HG02571 (cell line): ENCODE results near the gene OVOL1.

Experiments used
- ATAC-seq: cut with Tn5 transposase; IDR thresholded peaks from one replicate; pipeline ENCODE4 v1.9.1; 2021; ENCODE audit warnings: mild to moderate bottlenecking, moderate library complexity; ENCODE audit not compliant: unreplicated experiment

OVOL1 gene

DNA sequence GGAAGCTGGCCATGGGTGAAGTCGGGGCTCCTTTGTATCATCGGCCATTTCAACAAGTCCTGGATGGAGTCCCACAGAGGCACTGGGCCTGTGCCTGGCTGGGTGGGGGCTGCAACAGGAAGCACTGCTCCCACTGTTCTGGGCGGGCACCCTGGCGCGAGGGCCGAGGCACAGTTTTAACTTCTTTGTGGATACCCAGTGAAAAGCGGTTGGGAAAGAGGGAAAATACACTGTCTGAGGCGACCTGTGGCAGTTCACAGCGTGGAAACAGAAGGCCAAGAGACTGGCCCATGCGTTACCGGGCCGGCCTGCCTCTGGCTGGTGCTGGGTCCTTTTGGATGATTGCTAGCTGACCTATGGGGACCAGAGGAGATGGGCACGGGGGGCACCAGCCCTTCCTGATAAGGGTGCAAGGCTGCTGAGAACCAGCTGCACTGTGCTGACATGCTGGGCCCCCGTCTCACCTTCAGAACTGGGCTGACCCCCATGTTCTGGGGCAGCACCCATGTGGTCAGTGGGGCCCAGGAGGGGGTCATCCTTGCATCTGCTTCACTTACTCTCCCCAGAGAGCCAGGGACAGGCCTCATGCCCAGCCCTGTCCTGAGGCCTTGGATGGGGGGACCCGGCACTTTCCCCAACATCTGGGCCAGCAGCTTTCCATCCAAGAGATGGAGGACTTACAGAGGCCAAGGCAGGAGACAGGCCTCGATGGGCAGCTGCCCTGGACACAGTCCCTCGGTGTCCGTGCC, 4.2 kb downstream of the OVOL1 start:
- ATAC-seq = no peak

- no peak for ATAC-seq
Measured at GRCh38 chr11:65791719-65792213, 4.9 kb downstream of the OVOL1 start.

DNA sequence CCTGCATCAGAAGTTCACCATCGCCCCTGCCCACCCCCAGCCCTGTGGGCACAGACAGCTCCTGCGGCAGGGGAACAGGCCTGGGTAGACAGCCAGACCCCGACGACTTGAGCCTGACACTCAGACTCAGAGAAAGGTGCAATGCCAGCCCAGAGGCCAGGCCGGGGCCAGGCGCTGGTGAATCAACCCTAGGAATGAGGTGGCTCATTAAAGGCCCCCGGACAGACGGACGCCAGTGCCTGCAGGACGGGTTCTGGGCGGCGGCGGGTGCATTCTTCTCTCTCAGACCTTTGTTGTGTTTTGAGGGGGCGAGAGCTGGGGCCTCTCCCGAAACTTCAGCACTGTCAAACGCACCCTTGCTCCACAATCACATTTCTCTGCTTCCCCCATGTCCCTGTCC, 5.6 kb downstream of the OVOL1 start:
- no peak for ATAC-seq

GRCh38 chr11:65793144-65793581, 6.3 kb downstream of the OVOL1 start:
- no peak for ATAC-seq

DNA sequence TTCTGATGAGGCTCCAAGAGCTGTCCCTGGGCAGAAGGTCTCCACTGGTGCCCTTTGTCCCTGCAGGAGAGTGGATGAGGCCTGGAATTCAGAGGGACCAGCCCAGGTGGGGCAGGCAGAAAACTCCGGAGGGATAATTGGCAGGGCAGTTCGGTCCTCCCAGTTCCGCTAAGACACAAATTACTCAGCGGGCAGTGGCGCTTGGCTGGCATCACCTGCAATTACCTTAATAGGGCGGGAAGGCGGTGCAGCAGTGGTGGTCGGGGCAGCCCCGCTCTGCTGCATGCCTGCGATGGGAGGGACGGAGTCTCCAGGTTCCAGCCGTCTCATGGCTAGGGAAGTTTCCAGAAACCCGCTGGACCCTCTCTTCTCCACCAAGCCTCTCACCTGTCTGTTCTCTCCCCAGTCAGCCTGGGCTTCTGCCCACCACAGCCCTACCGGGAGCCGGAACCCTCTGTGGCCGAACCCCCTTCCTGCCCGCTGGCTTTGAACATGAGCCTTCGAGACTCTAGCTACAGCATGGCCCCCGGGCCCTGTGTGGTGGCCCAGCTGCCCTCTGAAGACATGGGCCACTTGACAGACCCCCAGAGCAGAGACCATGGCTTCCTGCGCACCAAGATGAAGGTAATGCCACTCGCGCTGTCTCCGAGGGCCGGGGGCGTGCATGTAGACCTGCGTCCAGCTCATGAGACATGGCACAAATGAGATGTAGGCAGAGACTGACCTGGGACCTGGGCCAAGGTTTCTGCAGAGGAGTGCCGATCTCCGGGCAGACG, 7.0 kb downstream of the OVOL1 start:
- ATAC-seq = no peak

DNA sequence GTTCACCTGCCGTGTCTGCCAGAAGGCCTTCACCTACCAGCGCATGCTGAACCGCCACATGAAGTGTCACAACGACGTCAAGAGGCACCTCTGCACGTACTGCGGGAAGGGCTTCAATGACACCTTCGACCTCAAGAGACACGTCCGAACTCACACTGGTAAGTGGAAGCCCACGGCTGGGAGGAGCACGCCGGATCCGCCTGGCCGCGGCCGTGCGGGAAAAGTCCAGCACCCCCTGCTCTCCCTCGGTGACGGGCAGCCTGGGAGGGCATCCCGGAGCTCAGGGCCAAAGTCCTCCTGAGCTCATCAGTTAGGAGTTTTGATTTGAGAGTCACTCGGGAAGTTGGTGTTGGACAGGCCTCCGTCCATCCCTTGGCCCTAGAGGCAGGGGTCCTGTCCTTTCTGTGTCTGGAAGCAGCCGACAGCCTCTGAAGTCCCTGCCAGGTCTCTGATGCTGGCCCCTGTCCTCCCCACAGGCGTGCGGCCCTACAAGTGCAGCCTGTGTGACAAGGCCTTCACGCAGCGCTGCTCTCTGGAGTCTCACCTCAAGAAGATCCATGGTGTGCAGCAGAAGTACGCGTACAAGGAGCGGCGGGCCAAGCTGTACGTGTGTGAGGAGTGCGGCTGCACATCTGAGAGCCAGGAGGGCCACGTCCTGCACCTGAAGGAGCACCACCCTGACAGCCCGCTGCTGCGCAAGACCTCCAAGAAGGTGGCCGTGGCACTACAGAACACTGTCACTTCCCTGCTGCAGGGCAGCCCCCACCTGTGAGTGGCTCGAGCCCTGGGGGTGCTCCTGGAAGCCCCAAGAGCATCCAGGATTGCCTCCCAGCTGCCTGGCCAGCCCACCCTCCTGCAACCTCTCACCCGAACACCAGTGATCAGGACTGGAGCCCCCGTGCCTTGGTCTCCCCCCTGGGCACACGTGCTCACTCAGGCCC, 8.0 kb downstream of the OVOL1 start:
- no peak for ATAC-seq

- no peak for ATAC-seq
Measured at GRCh38 chr11:65796726-65797601, 10.1 kb downstream of the OVOL1 start.

- no peak for ATAC-seq
Measured at GRCh38 chr11:65797711-65798110, 10.8 kb downstream of the OVOL1 start.

DNA sequence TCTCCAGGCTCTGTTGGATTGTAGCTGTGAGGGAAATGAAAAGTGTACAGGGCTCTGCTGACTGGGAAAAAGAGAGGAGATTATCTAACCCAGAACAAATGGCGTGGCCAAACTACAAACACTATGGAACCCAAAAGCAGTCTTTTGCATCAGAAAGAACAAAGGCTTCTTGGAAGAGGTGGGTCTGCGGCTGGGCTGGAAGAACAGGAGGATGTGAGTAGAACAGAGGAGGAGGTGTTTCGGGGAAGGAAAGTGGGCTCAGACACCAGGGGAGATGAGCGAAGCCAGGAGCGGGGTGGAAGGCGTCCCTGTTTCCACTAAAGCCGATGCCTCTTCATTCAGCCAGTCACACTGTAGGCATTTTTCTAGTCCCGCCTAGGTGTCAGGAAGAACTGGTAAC, 12.0 kb downstream of the OVOL1 start:
- ATAC-seq = no peak

DNA sequence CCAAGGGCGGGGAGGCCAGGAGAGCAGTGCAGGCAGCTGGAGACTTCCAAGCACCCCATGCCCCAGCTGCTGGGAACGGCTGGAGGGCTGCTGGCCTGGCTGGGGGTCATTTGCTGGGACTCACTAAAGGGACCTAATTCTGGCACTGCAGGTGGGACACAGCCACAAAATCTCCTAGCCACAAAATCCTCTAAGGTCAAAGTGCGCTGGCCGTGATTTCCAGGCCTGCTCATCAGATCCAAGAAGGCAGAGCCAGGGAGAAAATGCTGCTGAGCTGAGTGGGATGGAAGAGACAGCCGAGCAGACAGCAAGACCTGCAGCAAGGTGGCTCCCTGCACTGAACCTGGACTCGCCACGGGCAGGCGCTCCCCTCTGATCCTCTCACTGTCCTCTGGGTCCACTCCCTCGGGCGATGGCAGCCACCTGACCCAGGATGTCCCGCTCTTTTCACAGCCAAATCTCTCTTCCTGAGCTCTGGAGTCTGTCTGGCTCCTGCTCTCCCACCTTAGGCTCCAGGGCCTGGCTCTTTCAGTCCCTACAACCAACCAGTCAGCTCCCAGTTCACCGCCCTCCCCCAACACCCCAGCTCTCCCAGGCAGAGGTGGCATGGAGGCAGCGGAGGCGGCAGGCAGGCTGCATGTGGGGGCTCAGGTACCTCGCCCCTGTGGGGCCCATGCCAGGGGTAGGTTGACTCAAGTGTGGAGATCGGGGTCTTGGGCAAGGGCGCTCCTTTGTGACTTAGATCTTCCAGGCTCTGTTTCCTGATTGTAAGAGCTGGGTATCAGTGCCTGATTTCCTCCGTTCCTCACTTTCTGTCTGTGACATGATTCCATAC, 14.5 kb downstream of the OVOL1 start:
- ATAC-seq = no peak

DNA sequence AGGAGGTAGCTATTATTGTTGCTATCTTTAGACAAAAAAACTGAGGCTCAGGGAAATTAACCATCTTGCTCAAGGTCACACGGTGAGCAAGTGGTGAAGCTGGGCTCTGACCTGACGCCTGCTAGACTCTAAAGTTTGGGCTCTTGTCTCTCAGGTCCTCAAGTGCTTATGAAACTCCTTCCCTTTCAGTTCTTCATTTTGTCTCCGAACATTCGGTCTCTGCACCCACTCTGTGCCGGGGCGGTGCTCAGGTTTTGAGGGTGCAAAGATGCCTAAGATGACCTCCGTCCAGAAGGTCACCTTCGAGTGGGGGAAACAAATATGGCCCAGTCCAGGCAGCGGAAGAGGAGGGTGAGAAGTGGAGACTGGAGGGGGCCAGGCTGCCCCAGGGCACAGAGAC, 16.0 kb downstream of the OVOL1 start:
- peak; percentile 78 for ATAC-seq

DNA sequence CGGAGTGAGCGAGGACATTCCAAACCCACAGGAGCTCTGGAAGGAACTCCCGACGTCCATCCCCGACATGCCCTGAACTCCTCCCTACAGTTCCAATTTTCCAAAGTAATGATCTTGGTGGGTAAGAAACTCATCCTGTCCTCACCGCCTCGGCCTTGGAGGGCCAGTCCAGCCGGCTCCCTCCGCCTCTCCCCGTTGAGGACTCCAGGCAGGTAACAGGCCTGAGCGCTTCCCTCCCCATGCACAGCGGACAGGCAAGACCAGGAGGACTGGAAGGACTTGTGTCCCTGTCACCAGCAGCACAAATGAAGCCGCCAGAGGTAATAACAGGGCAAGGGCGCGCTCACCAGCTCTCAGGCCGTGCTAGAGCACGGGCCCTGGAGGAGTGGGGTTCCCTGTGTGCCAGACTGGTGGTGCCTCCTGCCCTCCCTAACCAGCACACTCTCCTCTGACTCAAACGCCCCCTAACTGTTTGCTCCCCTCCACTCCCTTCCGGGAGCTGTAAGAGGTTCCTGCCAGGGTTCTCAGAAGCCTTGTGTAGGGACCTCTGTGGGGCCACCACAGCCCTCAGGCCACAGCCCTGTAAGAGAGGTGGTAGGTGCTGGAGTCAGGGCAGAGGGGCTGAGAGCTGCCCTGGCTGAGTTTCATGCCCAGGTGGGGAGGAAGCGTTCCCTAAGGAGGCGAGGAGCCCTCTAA, 17.1 kb downstream of the OVOL1 start:
- ATAC-seq = no peak

DNA sequence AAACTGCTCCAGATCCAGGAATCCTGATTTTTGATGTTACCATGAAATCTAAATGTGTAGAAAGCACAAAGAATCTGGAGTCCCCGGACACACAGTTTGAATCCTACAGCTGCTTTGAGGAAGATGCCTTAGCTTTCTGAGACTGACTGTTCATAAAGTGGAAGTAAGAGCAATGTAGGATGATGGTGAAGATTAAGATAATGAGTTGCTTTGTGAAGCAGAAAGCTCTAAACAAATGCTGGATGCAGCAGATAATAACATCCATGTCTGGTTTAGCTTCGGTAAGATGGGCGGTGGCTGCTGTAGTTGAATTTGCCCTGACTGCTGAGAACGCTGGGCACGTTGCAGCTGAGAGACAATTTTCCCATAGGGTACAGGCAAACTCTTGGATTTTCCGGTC, 20.1 kb downstream of the OVOL1 start:
- no peak for ATAC-seq

DNA sequence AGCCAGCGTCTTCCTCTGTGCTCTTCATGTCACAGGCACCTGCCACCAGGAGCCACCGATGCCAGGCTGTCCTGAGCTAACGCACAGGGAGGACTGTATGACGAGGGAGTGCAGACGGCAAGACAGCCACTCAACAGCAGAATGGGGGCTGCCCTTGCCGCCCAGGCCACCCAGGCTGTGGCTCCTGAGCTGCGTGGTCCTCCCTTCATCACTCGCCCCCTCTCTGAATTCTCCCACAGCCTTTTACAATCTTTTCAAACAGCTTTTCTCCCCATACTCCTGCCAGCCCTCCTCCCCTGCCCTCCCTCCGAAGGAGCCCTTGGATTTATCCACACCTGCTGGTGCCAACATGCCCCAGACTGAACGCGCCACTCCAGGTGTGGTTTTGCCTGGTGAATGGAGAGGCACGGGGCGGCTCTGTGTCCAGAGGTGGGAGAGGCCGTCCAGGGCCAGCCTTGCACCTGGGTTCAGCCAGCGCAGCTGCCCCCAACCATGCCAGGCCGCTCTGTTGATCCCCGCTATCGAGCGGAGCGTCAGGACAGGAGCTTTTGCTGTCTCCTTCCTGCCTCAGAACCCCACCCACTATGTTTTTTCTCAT, 22.0 kb downstream of the OVOL1 start:
- no peak for ATAC-seq

- no peak for ATAC-seq
Measured at GRCh38 chr11:65809496-65809895, 22.6 kb downstream of the OVOL1 start.

DNA sequence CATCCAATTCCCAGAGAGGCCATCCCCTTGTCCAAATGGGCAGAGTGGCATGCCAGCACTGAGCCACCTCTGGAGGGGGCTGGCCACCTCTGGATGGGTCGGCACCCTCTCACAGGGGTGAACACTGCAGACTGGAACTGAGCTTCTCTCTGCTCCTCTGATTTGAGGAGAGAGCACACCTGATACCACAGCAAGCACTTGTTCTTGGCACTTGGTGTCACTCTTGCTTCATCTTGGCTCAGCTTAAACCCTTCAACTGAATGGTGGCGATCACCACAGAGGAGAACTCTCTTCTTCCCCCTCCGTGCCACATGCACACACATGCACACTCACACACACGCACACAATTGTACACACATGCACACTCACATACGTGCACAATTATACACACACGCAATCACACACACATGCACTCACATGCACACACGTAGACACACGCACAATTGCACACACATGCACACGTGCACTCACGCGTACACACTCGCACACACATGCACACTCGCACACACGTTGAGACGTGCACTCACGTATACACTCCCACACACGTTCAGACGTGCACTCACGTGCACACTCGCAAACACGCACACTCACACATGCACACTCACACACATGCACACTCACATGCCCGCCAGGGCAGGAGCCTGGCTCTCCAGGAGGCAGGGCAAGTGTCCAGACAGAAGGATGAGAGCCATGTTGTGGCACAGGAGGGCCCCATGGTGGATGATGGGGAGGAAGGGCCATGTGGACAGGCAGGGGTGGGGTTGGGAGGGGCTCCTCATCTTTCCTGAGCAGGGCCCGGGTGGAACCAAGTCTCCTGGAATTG, 23.4 kb downstream of the OVOL1 start:
- ATAC-seq = no peak

GRCh38 chr11:65811764-65812475, 25.1 kb downstream of the OVOL1 start:
- no peak for ATAC-seq
